Measurements from ENCODE around the gene C1QTNF5.

Gene C1QTNF5

DNA sequence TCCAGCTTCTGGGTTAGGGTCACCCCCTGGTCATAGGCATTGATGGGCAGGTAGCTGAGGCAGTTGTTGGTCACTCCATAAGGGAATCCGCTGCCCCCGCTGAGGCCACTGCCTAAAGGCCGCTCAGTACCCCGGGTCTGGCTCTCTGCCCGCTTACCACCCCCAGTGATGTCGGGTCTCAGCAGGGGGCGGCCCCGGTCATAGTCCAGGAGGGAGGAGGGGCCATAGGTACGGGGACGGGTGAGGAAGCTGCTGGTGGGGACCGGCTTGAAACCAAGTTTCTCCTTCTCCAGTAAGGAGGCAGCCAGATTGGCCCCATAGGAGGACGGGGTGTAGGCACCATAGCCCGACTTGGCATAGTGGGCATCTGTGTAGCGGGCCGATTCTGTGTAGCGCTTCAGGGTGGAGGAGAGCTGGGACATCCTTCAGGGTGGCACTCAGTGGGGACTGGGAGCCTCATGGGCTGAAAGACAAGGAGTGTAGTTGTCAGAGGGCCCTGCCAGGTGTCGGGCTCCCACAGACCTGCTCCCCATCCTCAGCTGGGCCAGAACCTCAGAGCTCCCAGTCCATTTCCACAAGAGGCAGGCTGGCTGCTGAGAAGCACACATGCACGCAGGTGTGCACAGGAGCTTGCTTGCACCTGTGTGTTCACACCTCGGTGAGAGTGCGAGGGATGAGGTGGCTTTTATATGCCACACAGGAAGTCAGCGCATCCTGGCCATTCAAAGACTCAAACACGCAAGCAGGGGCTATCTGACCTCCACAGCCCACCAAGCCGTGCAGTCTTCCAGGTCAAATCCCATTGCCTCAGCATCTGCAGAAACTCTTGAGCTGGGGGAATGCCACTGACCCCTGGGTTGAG, 32.6 kb upstream of the C1QTNF5 start:
- no peak for DNase-seq

- DNase-seq, result no peak
These were observed 31.8 kb upstream of the C1QTNF5 start for GRCh38 chr11:119372260-119373058.

GRCh38 chr11:119371778-119372182, 31.1 kb upstream of the C1QTNF5 start:
- no peak for DNase-seq

DNA sequence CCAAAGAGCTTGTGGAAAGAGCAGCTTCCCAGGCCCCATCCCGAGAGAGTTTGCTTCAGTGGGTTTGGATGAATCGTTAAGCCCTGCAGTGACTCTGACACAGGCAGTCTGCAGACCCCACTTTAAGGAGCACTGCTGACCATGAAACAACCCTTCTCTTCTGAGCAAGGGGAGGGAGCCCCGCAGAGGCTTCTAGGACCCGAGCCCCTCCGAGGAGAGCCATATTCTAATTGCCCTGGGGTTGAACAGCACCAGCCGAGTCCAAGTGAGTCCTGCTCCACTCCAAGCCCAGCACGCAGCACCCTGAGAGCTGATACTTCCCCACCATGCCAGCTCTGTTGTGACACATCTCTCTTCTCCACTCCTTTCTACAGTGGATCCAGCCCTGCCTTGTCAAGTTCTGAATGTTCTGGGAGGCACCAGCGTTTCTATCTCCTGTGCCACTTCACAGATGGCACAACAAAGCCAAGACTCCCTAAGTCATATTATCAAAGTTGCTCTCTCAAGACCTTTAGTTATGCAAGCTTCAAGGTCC, 30.5 kb upstream of the C1QTNF5 start:
- no peak for DNase-seq

DNA sequence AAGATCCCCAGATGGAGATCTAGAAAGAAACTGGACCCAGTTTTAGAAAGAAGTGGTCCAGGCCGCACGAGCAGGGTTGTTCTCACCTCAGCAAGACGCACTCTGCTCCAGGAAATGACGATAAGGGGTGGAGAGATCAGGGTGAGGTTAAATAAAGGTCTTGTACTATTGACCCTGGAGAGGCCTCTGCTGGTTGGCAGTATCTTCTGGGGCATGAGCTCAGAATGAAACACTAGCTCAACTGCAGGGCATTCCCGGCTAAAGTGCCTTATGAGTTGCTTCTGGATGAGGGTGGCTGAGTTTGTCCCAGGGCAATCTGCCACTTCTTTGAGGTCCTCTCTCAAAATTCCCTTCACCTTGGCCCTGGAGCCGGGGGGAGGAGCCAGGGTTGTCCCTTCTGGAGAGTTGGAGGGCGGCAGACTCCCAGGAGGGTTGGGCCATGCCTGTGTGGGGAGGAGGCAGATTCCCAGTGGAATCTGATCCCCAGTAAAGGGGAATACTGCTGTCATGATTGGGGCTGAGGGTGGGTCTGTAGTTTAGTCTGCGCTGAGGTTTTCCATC, 29.9 kb upstream of the C1QTNF5 start:
- DNase-seq, result no peak

GRCh38 chr11:119369132-119369925, 28.6 kb upstream of the C1QTNF5 start:
- DNase-seq, result no peak

GRCh38 chr11:119368121-119369034, 27.7 kb upstream of the C1QTNF5 start:
- DNase-seq, result peak; percentile 86

GRCh38 chr11:119367661-119368120, 27.0 kb upstream of the C1QTNF5 start:
- peak; percentile 63 for DNase-seq

- DNase-seq, result no peak
These were observed 26.3 kb upstream of the C1QTNF5 start for GRCh38 chr11:119366690-119367620.

DNA sequence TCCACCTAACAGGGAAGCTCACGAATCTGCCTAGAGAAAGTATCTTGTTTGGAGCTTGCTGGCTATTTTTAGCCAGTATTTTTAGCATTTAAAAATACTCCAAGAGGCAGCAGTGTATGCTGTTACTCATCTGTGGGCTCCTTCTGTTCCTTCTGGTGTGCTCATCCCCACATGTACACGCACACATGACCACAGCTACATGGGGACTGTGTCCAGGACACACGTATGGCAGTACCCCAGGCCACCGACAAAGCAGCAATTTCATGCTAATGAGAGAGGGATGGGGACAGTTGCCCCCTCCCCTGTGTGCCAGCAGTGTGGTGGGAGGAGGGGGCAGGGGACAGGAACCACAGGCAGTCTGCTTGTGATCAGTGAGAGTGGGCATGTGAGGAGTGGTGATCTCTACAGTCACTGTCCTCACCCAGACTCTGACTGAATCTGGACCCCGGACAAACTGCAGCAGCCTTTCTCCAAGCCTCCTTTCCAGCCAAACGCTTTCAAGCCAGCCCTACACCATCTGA, 24.4 kb upstream of the C1QTNF5 start:
- peak; percentile 29 for DNase-seq

GRCh38 chr11:119363851-119364590, 23.3 kb upstream of the C1QTNF5 start:
- peak; percentile 63 for DNase-seq

- DNase-seq, result peak; percentile 18
These were observed 22.6 kb upstream of the C1QTNF5 start for GRCh38 chr11:119363081-119363850.

- DNase-seq, result no peak
These were observed 22.0 kb upstream of the C1QTNF5 start for GRCh38 chr11:119362741-119363080.

- peak; percentile 15 for DNase-seq
These were observed 21.4 kb upstream of the C1QTNF5 start for GRCh38 chr11:119361941-119362725.

- peak; percentile 63 for DNase-seq
These were observed 20.5 kb upstream of the C1QTNF5 start for GRCh38 chr11:119361056-119361787.

GRCh38 chr11:119359365-119360214, 18.9 kb upstream of the C1QTNF5 start:
- DNase-seq, result no peak
